Activated naive CD8-positive, alpha-beta T cell treated with anti-CD3 and anti-CD28 coated beads, Interleukin-2, amount 10 ng/mL, durations not matched to agents 7 days and 5 days (primary cell): Measurements from ENCODE around the gene RPS16. TPM values are rescaled to one million over a fixed set of nuclear protein-coding genes. Genes with fewer than 3 reads are reported as not detected.

Experiments used
- ATAC-seq: fragments of 150-1000 bp; cut with Tn5 transposase; one replicate; pipeline ENCODE4 v1.10.0; 2021; ENCODE audit warnings: low read depth, moderate library complexity
- POLR2A ChIA-PET: fragments of 350-600 bp; sonication (Branson Sonifier 250); formaldehyde crosslinking; loops from one replicate; lab custom pipeline; 2021; ENCODE audit warnings: antibody characterized with exemption; lab: Charles Lee
- DNase-seq: peaks from one replicate; pipeline ENCODE4 v3.0.0; 2021
- H3K27ac Mint-ChIP-seq: one replicate; pipeline ENCODE4 v1.8.0; 2022; ENCODE audit warnings: mild to moderate bottlenecking, mixed read lengths
- H3K27me3 Mint-ChIP-seq: one replicate; pipeline ENCODE4 v1.8.0; 2022; ENCODE audit warnings: mild to moderate bottlenecking, moderate library complexity, mixed read lengths
- H3K36me3 Mint-ChIP-seq: one replicate; pipeline ENCODE4 v1.8.0; 2021; ENCODE audit warnings: mild to moderate bottlenecking, mixed read lengths
- H3K4me1 Mint-ChIP-seq: one replicate; pipeline ENCODE4 v1.8.0; 2021; ENCODE audit warnings: mixed read lengths
- H3K4me3 Mint-ChIP-seq: one replicate; pipeline ENCODE4 v1.8.0; 2022; ENCODE audit warnings: mild to moderate bottlenecking, moderate library complexity, mixed read lengths
- H3K9me3 Mint-ChIP-seq: one replicate; pipeline ENCODE4 v1.8.0; 2021; ENCODE audit warnings: mixed read lengths
- total RNA-seq, 2 experiments: library from RNA; stranded (reverse); gene quantifications; one replicate each; pipeline ENCODE4 v1.2.3, GENCODE V29; 2021

Gene RPS16
- total RNA-seq, 2 experiments from 2014 or later, result 2,294 to 2,369 TPM

DNA sequence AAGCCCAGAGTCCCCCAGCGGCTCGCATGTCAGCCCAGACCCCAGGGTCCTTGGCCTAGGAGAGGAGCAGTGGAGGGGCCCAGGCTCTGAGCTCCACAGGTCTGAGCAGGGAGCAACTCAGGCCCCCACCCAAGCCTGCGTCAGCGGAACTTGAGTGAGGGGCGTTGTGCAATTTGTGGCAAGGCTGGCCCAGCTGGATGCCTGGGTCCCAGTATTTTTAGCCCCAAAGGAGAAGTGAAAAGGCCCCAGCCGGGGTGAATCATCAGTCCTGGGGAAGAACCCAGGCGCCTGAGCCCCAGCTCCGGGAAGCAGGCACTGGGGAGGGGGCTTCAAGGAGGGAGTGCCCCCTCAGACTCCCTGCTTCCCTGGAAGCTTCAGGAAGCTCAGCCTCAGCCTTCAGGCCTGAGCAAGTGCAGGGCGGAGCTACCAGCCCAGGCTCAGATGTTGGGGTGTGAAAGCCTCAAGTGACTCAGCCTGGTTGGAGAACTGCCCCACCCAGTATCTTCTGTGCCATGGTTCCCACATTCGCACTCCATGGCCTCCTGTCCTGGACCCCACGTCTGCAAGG, 37.4 kb downstream of the RPS16 start:
- peak overlapping the region; percentile 91 for H3K27ac Mint-ChIP-seq
- POLR2A ChIA-PET, result interaction anchor here (0.8 to 4.1 kb wide), 8 partner anchors 9 to 63 kb away, joined by 3 to 90 read pairs (median 6); partner anchors contain the start of genes GMFG, PLEKHG2, RPS16 and SUPT5H
- DNase-seq, result no peak
- no peaks in the 10 kb centered on the region for H3K27me3 Mint-ChIP-seq
- peak overlapping the region; percentile 77 for H3K4me3 Mint-ChIP-seq
- ATAC-seq, result no peak
- peaks cover 41% of the 10 kb centered on the region for H3K4me1 Mint-ChIP-seq
- H3K9me3 Mint-ChIP-seq, result no peaks in the 10 kb centered on the region
- H3K36me3 Mint-ChIP-seq, result peaks cover 17% of the 10 kb centered on the region

DNA sequence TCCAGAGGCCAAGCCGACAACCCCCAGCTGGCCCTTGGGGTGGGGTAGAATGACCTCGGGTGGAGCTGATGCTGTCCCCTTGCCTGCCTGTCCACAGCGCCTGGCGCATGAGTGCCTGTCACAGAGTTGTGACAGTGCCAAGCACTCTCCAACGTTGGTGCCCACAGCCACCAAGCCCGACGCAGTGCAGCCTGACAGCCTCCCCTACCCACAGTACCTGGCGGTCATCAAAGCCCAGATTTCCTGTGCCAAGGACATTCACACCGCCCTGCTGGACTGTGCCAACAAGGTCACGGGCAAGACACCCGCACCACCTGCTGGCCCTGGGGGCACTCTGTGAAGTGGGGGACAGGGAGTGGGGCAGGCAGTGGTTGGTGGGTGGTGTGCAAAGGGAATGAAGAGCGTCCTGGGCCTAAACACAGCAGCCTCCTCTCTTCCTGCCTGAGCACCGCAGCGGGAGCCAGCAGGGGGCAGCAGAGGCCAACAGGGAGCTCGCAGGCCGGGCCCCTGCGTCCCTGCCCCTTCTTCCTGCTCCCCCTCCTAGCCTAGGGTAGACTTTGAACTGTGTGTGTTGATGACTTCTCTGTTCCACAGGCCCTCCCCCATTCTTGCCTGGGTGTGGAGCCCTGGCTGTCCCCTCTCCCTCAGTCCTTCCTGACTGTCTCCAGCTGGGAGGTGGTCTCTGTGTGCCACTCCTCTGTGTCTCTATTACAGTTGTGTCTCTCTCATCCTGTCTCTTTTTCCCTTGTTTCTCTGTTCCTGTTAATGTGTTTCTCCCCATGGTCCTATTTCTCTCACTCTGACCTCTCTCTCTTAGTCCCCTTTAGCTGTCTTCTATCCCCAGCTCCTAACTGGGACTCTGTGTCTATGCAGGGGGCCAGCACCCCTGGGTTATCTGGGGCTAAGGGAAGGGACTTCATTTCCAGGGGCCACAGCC, 38.1 kb downstream of the RPS16 start:
- H3K36me3 Mint-ChIP-seq, result peaks cover 19% of the 10 kb centered on the region
- ATAC-seq, result peak; percentile 76
- peak overlapping the region; percentile 77 for H3K4me3 Mint-ChIP-seq
- no peaks in the 10 kb centered on the region for H3K9me3 Mint-ChIP-seq
- H3K4me1 Mint-ChIP-seq, result peaks cover 41% of the 10 kb centered on the region
- H3K27ac Mint-ChIP-seq, result peak overlapping the region; percentile 91
- H3K27me3 Mint-ChIP-seq, result no peaks in the 10 kb centered on the region
- POLR2A ChIA-PET, result interaction anchor here (0.7 to 4.1 kb wide), 9 partner anchors 10 to 63 kb away, joined by 3 to 90 read pairs (median 5); partner anchors contain the start of genes GMFG, PLEKHG2, RPS16 and SUPT5H
- DNase-seq, result peak; percentile 97

DNA sequence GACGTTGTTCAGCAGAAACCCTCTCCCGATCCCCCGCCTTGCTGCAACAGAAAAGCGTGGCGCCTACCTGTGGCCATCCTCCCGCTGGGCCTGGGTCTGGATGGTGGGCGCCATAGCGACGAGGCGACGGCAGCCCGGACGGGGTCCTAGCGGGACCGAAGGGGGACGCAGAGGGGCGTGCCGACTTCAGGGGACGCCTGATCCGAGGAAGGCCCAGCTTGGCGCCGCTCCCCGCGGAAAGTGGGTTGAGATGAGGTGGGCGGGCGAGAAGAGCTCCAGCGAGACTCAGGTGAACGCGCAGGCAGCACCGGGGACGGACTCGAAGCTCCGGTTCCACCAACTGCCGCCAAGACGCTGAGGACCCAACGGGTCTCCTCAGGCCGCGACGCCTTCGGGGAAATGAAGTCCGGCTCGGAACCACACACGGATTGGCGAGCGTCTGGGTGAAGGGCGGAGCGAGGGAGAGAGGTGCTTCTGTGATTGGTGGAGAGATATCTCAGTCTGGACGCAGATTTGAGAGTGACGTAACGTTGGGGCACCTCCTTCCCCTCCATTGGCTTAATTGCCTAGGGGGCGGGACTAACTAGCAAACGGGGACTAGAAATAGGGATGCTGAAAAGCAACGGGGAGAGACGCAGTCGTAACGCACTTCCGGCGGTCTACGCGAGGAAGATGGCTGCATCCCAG, 44.9 kb downstream of the RPS16 start, which contains the start of the genes MED29 and PAF1:
MED29 (plus strand) TSS at position 628 of the 687 bp plus-strand sequence; CDS start at position 673, 45 bp downstream.
PAF1 (minus strand) TSS at position 356 of the 687 bp plus-strand sequence; CDS start at position 114, 242 bp downstream.
- peaks cover 25% of the 10 kb centered on the region for H3K4me1 Mint-ChIP-seq

DNA sequence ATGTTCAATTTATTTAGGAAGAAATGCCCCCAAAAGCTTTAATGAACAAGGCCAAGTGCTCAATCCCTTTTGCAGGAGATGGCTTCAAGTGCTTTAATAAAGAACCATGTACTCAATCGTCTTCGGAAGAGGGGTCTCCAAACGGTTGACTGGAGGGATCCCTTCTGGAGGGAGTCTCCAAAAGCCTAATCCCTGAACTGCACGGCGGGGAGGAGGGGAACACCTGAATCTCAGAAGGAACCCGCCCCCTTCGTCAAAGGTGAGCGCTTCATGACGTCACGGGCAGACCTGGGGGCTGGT, 45.3 kb downstream of the RPS16 start:
- DNase-seq, result no peak
- Mint-ChIP-seq H3K36me3 (peaks cover 20% of the 10 kb centered on the region), H3K9me3 (no peaks in the 10 kb centered on the region), H3K4me1 (peaks cover 25% of the 10 kb centered on the region), H3K27me3 (no peaks in the 10 kb centered on the region), H3K4me3 (peak overlapping the region; percentile 96), H3K27ac (peak overlapping the region; percentile 99)
- POLR2A ChIA-PET, result interaction anchor here (1.0 to 2.6 kb wide), 10 partner anchors 11 to 90 kb away, joined by 4 to 39 read pairs (median 14); partner anchors contain the start of genes GMFG, PLEKHG2, RPS16 and SAMD4B
- ATAC-seq, result no peak

More for the DNA sequence above, 44.9 kb downstream of the RPS16 start, which contains the start of the genes MED29 and PAF1:
- Mint-ChIP-seq H3K27ac (peak within 1 kb of the TSS; percentile 99), H3K36me3 (peaks cover 22% of the 10 kb centered on the region), H3K9me3 (no peaks in the 10 kb centered on the region), H3K4me3 (peak within 1 kb of the TSS; percentile 96), H3K27me3 (no peaks in the 10 kb centered on the region)
- ATAC-seq, result peak; percentile 96
- peak; percentile 89 for DNase-seq
- POLR2A ChIA-PET, result interaction anchor here (0.7 to 2.6 kb wide), 13 partner anchors 10 to 90 kb away, joined by 3 to 39 read pairs (median 9); partner anchors contain the start of genes GMFG, PLEKHG2, RPS16 and SAMD4B

DNA sequence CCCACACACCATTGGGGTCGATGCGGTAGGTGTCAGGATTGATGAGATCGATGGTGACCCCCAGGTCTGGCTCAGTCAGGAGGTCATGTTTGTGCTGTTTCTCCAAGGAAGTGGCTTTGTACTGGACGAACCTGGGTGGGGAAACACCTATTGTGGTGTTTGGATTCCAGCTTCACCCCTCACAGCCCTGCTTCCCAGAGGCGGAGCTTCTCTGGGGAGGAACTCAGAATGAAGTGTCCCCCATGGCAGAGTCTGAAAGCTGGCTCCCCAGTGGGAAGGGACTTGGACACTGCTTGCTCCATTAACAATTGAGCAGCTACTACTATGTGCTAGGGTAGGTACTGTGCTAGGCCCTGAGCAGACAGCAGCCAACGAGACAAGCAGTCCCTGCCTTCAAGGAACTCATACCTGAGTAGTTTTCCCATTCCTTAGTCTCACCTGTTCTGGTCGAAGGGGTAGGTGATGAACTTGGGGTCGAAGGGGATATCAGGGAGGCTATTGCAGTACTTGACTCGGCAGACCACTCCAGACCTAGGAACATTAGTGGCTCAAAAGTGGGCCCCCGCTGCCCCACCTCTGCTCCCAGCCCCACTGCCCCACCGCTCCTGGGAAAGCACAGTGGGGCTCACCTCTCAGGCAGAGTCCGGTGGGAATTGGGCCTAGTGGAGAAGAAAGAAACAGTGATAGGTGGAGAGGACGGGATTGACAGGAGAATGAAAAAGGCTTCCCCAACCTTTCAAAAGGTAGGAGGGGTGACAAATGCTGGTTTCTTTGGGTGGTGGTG, 45.9 kb downstream of the RPS16 start:
- DNase-seq (no peak), ATAC-seq (no peak)
- H3K4me1 Mint-ChIP-seq, result peaks cover 25% of the 10 kb centered on the region
- H3K27me3 Mint-ChIP-seq, result no peaks in the 10 kb centered on the region
- peak overlapping the region; percentile 96 for H3K4me3 Mint-ChIP-seq
- POLR2A ChIA-PET, result interaction anchor here (2.1 to 2.6 kb wide), 2 partner anchors 46 to 54 kb away, joined by 9 to 39 read pairs; partner anchors contain the start of genes GMFG and RPS16
- H3K9me3 Mint-ChIP-seq, result no peaks in the 10 kb centered on the region
- H3K27ac Mint-ChIP-seq, result peak overlapping the region; percentile 99
- peaks cover 17% of the 10 kb centered on the region for H3K36me3 Mint-ChIP-seq

DNA sequence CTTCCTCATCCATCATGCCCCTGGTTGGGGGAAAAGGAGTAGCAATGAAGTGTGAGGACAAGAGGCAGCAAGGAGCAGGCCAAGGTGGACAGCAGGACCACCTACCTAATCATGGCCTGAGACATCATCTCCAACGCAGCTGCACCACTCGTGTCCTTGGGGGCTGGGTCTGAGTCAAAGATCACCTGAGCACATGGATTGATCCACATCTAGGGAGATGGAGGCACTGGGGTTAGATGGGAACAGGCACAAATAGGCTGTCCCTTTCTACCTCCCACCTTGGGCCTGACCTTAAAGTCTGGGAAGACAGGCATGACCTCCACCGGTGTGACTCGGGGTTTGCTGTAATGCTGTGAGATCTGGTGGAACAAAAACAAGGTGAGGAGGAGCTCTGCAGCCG, 47.1 kb downstream of the RPS16 start:
- ATAC-seq (no peak), DNase-seq (no peak)
- peaks cover 12% of the 10 kb centered on the region for H3K36me3 Mint-ChIP-seq
- no peaks in the 10 kb centered on the region for H3K27me3 Mint-ChIP-seq
- H3K4me3 Mint-ChIP-seq, result no peak overlapping the region
- POLR2A ChIA-PET, result interaction anchor here (2.1 kb wide), 1 partner anchor 53 kb away, joined by 9 read pairs; the partner anchor contains the start of gene GMFG
- no peaks in the 10 kb centered on the region for H3K9me3 Mint-ChIP-seq
- H3K4me1 Mint-ChIP-seq, result peaks cover 24% of the 10 kb centered on the region
- no peak overlapping the region for H3K27ac Mint-ChIP-seq

DNA sequence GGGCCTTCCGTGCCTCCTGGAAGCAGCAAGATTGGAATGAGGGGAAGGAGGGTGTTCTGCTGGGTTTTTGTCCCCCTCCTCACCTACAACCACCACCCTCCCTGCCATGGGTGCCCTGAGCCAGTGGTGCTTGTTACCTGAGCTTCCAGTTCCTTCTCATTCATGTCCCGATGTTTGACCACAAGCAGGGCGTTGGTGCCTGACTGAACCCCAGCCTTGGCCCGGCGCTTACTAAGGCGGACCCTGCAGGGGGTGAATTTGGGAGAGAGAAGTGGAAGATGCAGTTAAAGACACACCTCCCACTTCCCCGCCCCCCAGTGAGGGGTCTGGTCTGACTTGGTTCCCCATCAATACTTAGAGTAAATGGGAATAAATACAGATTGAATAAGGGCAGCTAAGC, 49.2 kb downstream of the RPS16 start:
- Mint-ChIP-seq H3K36me3 (peaks cover 8% of the 10 kb centered on the region), H3K27ac (no peak overlapping the region), H3K4me3 (no peak overlapping the region), H3K9me3 (no peaks in the 10 kb centered on the region), H3K4me1 (peaks cover 16% of the 10 kb centered on the region), H3K27me3 (no peaks in the 10 kb centered on the region)
- DNase-seq (no peak), ATAC-seq (no peak)
- POLR2A ChIA-PET, result no interaction called here

DNA sequence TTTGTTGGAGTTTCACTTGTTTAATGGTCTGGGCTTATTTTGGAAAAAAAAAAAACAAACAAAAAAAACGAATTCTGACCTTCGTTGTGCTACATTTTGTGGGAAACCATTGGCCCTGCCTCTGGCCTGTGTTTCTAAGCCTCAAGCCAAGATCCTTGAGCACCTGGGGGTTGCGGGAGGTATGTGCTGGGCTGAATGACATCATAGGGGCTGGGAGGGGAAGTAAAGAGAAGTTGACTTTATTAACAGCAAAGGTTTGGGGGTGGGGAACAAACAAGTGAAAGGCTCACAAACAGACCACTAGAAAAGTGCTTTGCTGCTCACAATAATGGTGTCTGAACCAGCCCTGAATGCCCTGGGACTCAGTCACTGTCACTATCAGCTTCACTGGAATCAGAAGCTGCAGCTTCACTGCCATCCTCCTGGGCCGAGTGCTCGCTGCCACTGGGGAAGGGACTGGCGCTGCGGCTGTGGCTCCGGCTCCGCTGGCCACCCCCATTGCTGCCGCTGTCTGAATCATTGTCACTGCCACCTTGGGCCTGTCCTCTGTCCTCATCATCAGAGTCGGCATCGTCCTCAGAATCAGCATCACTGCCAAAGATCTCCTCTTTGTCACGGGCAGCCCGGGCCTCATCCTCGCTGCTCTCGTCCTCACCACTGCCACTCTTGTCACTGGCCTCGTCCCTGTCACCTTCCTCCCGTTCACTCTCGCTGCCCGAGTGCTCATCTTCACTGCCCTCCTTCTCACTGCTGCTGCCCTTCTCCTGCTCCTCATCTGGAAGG, 49.9 kb downstream of the RPS16 start:
- DNase-seq, result no peak
- H3K9me3 Mint-ChIP-seq, result no peaks in the 10 kb centered on the region
- no peaks in the 10 kb centered on the region for H3K27me3 Mint-ChIP-seq
- peaks cover 7% of the 10 kb centered on the region for H3K36me3 Mint-ChIP-seq
- H3K4me1 Mint-ChIP-seq, result peaks cover 16% of the 10 kb centered on the region
- no peak for ATAC-seq
- H3K27ac Mint-ChIP-seq, result no peak overlapping the region
- H3K4me3 Mint-ChIP-seq, result no peak overlapping the region
- POLR2A ChIA-PET, result interaction anchor here (0.7 kb wide), 1 partner anchor 312 kb away, joined by 4 read pairs; no protein-coding TSS in a partner anchor

DNA sequence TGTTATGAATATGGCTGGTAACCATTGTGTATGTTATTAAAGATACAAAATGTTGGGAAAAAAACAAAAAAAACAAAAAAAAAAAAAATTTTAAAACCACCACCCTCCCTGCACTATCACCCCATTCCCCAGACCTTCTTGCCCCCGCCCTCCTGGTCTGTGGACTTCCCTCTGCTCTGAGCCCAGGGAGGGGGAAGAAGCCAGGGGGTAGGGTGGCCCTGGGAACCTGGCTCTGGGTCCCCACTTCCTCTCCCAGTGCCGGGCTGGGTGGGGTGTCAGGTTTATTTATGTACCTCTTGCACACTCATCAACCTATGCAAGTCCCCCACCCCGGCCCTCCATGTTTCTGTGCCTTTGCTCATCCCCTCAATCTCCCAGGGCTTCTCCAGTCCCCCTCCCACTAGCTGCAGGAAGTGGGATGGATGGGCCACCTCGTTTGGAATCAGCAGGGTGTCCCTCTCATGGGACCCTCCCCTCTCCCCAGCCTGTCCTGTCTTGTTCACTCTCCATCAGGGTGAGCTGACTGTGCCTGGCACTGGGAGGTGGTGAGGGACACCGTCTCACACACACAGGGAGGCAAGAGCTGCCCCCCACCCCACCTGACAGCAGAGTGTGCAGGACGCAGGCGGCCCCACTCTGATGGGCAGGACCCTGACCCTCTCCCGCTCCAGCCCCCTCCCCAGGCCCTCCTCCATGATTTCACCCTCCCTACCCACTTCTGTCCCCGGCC, 50.7 kb downstream of the RPS16 start:
- ATAC-seq, result no peak
- Mint-ChIP-seq H3K9me3 (no peaks in the 10 kb centered on the region), H3K27me3 (no peaks in the 10 kb centered on the region), H3K4me1 (peaks cover 12% of the 10 kb centered on the region), H3K36me3 (peaks cover 9% of the 10 kb centered on the region), H3K4me3 (no peak overlapping the region), H3K27ac (peak overlapping the region; percentile 31)
- POLR2A ChIA-PET, result interaction anchor here (0.7 kb wide), 1 partner anchor 311 kb away, joined by 4 read pairs; no protein-coding TSS in a partner anchor
- no peak for DNase-seq
